ENCODE results near the gene ASH1L.
"Not testable (repeated sequence)": the region's sequence is repeated elsewhere in the genome, so short reads cannot be mapped to it uniquely, and the experiment has no call there.

Gene ASH1L

DNA sequence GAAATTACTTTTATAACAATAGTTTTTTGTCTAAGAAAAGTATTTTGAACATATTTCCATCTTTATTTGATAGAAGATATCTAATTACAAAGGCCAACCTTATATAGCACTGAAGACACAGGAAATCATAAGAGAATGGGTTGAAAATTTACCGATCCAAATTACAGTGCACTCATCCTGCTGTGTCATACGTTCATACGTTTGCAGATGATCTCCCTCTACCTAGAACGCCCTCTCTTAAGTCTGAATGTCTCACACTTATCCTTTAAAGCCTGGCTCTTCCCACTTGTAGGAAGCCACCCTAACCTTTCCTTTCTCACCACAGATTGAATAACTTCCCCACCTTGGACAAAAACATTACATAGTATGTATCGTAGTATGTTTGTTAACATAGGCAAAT, 9.3 kb downstream of the ASH1L start:
- no peak for DNase-seq

DNA sequence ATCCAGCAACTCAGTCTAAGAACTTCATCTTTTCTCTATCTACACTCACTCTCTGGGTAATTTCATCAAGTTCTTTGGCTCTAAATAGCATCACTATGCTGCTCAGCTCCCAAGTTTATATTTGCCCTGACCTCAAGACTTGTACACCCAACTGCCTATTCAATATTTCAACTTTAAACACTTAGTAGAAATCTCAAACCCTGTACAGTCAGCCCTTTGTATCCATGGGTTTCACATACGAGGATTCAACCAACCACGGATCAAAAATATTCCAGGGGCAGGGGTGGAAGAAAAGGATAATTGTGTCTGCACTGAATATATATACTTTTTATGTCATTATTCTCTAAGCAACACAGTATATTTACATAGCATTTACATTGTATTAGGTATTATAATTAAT, 13.9 kb downstream of the ASH1L start:
- DNase-seq: no peak

DNA sequence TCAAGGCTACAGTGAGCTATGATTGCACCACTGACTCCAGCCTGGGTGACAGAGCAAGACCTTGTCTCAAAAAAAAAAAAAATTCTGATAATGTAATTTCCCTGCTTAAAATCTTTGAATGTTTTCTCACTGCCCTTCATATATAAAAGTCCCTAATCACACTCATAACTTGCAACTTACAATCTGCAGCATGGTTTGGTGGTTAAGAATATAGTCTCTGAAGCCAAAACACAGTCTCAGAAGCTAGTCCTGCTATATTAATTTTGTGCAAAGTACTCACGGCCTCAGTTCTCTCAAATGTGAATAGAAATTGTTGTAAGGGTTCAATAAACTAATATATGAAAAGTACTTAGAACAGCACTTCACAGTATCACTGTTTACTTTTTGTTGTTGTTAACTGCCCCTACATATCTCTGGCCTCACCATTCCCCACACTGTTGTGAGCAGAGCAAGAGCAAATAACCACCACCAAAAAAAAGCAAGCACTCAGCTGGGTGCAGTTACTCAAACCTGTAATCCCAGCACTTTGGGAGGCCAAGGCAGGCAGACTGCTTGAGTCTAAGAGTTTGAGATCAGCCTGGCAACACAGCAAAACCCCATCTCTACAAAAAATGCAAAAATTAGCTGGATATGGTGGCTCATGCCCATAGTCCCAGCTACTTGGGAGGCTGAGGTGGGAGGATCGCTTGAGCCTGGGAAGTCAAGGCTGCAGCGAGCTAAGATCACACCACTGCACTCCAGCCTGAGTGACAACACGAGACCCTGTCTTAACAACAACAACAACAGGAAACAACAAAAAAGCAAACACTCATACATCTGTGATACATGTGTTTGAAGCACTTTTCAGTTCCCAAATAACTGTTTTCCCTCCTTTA, 22.4 kb downstream of the ASH1L start:
- DNase-seq: no peak

DNA sequence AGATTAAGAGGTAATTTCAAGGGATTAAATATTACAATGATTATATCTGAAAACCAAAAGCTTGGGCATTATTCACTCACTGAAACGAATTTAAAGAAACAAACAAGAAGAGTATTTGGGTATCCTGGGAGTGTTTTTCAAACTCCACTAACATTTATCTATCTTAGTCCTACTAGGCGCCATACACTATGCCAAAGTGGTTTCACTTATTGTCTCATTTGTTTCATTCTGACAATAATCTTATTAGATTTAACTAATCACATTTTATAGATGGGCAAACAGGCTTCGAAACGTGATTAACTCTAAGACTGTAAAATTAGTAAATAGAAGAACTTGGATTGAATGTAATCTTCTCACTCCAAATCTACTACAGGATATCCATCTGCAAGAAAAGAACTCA, 25.4 kb downstream of the ASH1L start:
- no peak for DNase-seq

DNA sequence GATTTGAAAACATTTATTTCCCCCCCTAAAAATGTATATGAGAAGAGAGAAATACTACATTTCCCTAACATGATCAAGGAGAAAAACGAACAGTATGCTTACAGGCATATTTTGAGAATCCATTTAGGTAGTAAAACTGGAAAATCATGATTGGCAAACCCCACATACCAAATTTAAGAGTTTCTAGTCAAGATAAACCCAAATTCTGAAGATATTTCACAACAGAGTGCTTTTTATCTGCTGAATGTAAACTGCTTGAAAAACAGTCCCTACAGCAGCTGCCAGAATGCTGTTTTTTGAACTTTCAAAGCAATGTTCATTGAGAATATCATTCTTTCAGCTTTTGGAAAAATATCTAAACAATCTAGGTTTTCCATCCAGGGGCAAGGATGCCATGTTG, 31.0 kb downstream of the ASH1L start:
- DNase-seq: no peak

DNA sequence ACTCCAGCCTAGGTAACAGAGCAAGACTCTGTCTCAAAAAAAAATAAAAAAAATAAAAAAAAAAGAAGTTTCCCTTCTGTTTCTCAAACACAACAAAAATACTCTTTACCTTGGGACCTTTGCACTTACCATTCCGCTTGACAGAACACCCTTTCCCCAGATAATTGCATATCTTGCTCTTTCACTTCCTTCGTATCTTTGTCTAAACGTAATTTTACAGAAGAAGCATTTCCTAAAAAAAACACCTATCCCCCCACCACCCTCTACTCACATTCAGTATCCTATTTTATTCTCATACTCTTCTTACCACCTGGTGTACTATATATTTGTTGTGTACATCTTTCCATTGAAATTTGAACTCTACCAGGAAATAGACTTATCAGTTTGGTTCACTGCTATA, 32.7 kb downstream of the ASH1L start:
- no peak for DNase-seq

DNA sequence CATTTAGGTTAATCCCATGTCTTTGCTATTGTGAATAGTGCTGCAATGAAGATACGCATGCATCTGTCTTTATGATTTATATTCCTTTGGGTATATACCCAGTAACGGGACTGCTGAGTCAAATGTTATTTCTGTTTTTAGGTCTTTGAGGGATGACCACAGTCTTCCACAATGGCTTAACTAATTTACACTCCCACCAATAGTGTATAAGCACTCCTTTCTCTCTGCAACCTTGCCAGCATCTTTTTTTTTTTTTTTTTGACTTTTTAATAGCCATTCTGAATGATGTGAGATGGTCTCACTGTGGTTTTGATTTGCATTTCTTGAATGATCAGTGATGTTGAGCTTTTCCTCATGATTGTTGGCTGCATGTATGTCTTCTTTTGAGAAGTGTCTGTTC, 33.5 kb downstream of the ASH1L start:
- DNase-seq: no peak

DNA sequence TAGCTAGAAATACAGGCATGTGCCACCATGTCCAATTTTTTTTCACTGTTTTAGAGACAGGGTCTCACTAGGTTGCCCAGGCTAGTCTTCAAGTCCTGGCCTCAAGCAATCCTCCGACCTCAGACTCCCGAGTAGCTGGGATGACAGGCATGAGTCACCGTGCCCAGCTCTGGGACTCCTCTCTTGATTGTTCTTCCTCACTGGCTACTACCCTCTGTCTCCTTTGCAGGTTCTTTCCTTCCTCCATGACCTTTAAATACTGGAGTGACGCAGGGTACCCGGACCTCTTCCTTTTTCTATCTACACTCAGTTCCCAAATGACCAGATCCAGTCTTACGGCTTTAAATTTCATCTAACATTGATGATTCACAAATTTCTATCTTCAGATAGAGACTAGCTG, 34.9 kb downstream of the ASH1L start:
- DNase-seq: no peak

DNA sequence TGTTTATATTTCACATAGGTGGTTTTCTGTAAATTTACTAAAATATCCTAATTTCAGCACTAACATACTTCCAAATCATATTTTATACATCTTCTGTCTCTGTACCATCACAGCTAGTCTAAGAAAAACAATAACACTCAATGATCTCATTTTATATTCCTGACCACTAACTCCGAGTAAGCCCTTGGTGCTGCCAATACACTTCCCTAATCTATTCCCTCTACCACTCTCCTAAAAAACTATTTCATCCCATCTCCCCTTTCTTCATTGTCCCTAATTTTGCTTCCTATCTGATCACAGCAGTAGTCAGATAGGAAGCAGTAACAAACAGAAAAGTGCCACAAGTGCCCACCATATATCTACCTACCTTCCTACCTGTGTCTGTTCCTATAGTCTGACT, 36.2 kb downstream of the ASH1L start:
- no peak for DNase-seq

DNA sequence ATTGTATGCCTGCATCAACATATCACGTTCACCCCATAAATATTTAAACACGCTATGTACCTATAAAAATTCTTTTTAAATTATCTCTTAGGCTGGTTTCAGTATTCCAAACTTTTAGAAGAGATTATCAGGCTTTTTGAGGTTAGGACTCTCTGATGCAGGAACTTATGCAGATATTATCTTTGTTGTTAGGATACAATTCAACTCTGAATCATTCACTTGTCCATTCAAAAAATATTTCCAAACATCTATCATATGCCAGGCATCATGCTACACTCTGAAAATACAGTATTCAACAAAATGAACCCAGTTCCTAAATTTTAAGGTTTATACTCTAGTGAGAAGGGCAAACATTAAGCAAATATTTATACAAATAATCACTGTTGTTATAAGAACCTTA, 40.5 kb downstream of the ASH1L start:
- DNase-seq: no peak

DNA sequence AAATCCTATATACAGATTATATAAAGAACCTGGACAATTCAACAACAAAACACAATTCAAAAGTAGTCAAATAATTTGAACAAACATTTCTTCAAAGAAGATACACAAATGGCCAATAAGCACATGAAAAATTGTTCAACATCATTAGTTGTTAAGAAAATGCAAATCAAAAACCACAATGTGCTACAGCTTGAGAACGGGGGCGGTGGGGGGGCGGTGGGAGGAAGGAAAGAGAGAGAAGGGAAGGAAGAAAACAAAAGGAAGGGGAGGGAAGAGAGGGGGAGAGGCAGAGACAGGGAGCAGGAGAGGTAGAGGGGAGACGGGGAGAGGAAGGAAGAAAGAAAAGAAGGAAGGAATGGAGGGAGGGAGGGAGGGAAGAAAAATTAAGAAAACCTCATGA, 44.1 kb downstream of the ASH1L start:
- no peak for DNase-seq

DNA sequence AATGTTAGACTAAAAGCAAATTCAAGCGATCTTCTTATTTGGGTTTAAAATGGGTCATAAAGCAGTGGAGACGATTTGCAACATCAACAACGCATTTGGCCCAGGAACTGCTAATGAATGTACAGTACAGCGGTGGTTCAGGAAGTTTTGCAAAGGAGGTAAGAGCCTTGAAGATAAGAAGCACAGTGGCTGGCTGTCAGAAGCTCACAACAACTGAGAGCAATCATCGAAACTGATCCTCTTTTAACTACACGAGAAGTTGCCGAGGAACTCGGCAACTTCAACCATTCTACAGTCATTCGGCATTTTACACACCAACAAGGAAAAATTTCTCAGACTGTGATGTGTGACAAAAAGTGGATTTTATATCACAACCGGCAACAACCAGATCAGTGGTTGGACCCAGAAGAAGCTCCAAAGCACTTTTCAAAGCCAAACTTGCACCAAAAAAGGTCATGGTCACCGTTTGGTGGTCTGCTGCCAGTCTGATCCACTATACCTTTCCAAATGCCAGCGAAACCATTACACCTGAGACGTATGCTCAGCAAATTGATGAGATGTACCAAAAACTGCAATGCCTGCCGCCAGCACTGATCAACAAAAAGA, 47.9 kb downstream of the ASH1L start:
- no peak for DNase-seq

DNA sequence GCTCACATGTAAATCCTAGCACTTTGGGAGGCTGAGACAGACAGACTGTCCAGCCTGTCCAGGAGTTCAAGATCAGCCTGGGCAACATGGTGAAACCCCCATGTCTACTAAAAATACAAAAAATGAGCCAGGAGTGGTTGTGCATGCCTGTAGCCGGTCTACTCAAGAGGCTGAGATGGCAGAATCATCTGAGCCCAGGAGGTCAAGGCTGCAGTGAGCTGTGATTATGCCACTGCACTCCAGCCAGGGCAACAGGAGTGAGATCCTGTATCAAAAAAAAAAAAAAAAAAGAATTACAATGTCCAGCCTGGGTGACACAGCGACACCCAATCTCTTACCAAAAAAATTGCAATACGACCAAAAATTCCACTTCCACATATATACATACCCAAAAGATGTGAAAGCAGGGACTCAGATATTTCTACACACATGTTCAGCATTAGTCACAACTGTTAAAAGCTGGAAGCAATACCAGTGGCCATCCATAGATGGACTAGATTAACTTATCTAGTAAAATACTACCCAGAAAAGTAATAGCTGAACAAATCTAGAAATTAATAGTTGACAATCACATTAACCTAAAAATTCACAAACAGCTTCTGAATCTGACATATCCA, 49.2 kb downstream of the ASH1L start:
- DNase-seq: no peak

DNA sequence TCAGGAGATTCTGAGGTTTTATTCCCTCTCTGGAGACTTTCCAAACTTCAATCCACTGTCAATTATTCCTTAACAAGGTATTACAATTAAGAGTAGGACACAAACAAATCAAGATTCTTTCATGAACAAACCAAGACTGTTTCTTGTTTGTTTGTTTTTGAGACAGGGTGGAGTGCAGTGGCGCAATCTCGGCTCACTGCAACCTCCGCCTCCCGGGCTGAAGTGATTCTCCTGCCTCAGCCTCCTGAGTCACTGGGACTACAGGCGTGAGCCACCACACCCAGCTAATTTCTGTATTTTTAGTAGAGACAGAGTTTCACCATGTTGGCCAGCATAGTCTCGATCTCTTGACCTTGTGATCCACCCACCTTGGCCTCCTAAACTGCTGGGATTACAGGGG, 51.2 kb downstream of the ASH1L start:
- not testable (repeated sequence) for DNase-seq

DNA sequence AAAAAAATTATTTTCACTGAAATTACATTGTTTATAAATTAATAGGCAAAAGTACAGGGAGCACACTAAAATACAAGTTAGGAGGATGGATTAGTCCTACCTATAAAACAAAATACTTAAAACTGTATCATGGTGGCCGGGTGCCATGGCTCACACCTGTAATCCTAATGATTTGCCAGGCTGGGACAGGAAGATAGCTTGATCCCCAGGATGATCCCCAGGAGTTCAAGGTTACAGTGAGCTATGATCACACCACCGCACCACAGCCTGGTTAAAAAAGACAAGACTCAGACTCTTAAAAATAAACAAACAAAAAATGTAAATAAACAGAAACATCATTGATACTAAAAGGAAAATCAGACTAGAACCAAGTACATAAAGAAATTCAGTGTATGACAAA, 53.5 kb downstream of the ASH1L start:
- DNase-seq: no peak

DNA sequence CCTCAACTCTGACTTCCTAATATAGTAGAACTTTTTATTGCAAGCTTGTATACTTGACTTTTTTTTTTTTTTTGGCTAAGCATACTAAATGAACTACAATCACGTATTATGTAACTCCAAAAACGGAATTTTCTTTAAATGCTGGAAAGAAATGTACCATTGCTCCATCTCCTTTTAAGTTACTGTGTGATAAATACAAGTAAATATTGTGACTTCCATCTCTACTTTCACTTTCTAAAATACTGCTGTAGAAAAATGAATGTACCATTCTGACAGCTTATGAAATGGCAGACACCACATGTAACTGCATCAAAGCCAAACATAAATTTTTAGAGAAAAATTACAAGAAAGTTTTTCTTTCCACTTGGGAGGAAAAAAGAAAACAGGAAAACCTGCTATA, 54.7 kb downstream of the ASH1L start:
- no peak for DNase-seq

DNA sequence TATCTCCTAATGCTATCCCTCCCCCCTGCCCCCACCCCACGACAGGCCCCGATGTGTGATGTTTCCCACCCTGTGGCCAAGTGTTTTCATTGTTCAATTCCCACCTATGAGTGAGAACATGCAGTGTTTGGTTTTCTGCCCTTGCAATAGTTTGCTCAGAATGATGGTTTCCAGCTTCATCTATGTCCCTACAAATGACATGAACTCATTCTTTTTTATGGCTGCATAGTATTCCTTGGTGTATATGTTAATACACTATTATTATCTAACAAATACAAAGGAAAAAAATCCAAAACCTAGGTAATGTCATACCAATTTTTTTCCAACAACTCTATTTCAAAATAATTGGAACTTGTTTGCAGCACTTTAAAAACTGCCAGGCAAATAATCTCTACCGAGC, 56.6 kb downstream of the ASH1L start:
- DNase-seq: not testable (repeated sequence)

DNA sequence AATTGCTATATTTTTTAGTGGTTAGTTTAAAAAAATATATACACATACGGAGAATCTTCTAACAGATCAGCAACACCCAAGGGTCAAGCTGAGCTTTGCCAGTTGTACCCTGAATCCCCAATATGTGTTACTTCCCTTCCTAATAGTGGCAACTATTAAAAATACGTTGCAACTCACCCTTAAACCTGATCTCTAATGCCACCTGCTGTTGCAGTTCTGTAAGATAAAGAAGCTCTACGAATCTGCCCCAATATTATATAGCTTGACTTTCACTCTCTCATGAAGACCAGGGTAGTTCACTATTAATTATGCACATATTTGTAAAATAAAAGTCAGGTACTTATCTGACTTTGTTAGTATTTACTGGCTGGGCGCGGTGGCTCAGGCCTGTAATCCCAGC, 58.4 kb downstream of the ASH1L start:
- DNase-seq: no peak

DNA sequence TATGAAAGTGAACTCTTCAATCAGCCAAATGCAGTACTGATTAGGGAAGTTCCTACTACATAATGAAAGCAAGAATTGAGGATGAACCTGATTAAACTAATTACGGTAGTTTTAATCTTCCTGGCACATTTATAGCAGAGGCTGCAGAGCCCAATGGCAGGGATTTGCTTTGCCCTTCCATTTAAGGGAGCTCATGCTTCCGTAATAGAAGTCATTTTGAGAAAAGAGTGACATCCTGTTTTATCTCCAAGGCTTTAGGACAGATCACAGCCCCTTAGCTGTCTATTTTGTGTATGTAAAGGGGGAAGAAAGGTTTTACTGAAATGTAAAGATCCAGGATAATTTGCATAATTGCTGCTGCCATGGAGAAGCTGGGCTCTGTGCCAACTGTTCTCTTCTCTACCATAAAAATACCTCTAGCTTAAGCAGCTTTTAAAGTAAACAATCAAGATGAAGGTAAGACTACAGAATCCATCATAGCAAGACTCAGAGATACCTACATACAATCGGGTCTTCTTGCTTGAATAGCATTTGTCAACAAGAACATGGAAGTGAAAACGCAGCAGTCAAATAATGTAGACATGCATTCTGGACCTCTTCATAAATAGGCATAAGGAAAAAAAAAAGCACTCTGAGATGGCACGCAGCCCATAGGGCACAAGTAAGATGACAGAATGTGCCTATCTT, 62.5 kb downstream of the ASH1L start:
- DNase-seq: peak; percentile 64

DNA sequence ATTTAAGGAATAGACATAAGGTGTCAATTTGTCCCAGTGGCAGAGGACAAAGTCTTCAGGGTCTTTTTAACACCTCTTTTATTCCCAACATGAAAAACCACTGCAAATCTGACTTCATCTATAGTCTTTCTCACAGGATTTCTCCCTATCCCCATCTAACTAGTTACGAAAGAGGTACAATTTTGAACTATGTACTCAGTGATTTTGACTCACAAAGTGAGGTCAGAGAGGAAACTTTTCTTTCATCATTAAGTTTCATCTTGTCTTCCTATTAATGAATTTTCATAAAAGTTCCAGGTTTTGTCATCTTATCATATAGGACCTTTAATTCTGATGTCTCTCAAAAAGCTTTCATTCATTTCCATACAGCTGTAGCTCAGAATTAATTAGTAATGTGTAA, 63.3 kb downstream of the ASH1L start:
- DNase-seq: no peak

DNA sequence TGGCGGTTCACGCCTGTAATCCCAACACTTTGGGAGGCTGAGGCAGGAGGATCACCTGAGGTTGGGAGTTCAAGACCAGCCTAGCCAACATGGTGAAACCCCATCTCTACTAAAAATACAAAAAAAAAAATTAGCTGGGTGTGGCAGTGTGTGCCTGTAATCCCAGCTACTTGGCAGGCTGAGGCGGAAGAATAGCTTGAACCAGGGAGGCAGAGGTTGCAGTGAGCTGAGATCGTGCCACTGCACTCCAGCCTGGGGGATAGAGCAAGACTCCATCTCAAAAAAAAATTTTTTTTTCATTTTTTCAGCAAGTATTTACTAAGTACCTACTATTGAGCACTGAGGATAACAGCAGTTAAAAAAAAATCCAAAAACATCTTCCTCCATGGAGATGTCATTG, 69.0 kb downstream of the ASH1L start:
- not testable (repeated sequence) for DNase-seq

DNA sequence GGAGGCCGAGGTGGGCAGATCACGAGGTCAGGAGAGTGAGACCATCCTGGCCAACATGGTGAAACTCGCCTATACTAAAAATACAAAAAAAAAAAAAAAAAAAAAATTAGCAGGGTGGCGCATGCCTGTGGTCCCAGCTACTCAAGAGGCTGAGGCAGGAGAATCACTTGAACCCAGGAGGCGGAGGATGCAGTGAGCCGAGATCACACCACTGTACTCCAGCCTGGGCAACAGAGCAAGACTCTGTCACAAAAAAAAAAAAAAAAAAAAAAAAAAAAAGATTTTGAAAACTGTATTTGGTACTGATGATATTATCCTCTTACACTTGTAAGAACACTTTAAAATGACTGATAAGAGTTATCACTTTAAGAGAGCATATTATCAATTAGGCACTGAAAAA, 74.2 kb downstream of the ASH1L start:
- DNase-seq: not testable (repeated sequence)

DNA sequence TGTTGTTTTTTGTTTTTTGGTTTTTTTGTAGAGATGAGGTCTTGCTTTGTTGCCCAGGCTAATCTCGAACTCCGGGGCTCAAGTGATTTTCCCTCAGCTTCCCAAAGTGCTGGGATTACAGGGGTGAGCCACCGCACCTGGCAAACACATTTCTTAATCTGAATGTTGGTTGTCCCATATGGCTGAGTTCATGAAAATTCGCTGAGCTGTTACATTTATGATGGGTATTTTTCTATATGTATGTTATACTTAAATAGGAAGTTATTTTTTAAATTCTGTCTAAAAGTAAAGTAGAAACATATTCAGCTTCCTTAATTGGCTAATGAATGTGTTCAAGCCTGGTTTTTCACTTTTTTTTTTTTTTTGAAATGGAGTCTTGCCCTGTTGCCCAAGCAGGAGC, 75.1 kb downstream of the ASH1L start:
- DNase-seq: no peak

DNA sequence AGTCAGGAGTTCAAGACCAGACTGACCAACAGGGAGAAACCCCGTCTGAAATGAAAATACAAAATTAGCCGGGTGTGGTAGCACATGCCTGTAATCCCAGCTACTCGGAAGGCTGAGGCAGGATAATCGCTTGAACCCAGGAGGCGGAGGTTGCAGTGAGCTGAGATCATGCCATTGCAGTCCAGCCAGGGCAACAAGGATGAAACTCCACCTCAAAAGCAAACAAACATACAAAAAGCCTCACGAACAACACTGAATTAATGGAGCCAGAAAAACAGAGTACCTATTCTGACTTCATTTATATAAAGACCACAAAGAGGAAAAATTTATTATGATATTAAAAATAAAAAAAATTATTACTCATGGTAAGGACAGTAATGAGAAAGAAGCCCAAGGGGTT, 75.7 kb downstream of the ASH1L start:
- not testable (repeated sequence) for DNase-seq
